Ishikawa (cell line): ENCODE measurements around the gene DDX17.

Experiments
- CREB1 ChIP-seq: IDR thresholded peaks from 2 replicates; pipeline ENCODE4 v1.6.1; 2012; ENCODE audit warnings: low read depth
- EP300 ChIP-seq: IDR thresholded peaks from 2 replicates; pipeline ENCODE4 v1.6.1; 2012; ENCODE audit warnings: borderline replicate concordance
- FOXM1 ChIP-seq: IDR thresholded peaks from 2 replicates; pipeline ENCODE4 v1.6.1; 2012; ENCODE audit warnings: low read depth, borderline replicate concordance
- RAD21 ChIP-seq: IDR thresholded peaks from 2 replicates; pipeline ENCODE4 v1.6.1; 2012; ENCODE audit warnings: low read depth
- TAF1 ChIP-seq: IDR thresholded peaks from 2 replicates; pipeline ENCODE4 v1.6.1; 2012; ENCODE audit warnings: low read depth, mild to moderate bottlenecking
- TF ChIP-seq, protein P1 (sequence below): IDR thresholded peaks from 2 replicates; pipeline ENCODE4 v1.6.1; 2012; ENCODE audit warnings: low read depth, mild to moderate bottlenecking
- TF ChIP-seq, protein P2 (sequence below): IDR thresholded peaks from 2 replicates; pipeline ENCODE4 v1.6.1; 2012

GRCh38 chr22:38485783-38486182, 20.3 kb downstream of the DDX17 start:
- TF ChIP-seq, protein P1, sequence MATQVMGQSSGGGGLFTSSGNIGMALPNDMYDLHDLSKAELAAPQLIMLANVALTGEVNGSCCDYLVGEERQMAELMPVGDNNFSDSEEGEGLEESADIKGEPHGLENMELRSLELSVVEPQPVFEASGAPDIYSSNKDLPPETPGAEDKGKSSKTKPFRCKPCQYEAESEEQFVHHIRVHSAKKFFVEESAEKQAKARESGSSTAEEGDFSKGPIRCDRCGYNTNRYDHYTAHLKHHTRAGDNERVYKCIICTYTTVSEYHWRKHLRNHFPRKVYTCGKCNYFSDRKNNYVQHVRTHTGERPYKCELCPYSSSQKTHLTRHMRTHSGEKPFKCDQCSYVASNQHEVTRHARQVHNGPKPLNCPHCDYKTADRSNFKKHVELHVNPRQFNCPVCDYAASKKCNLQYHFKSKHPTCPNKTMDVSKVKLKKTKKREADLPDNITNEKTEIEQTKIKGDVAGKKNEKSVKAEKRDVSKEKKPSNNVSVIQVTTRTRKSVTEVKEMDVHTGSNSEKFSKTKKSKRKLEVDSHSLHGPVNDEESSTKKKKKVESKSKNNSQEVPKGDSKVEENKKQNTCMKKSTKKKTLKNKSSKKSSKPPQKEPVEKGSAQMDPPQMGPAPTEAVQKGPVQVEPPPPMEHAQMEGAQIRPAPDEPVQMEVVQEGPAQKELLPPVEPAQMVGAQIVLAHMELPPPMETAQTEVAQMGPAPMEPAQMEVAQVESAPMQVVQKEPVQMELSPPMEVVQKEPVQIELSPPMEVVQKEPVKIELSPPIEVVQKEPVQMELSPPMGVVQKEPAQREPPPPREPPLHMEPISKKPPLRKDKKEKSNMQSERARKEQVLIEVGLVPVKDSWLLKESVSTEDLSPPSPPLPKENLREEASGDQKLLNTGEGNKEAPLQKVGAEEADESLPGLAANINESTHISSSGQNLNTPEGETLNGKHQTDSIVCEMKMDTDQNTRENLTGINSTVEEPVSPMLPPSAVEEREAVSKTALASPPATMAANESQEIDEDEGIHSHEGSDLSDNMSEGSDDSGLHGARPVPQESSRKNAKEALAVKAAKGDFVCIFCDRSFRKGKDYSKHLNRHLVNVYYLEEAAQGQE = no peak
- TF ChIP-seq CREB1 (no peak), RAD21 (no peak), EP300 (no peak), FOXM1 (no peak), TAF1 (no peak)
- TF ChIP-seq, protein P2, sequence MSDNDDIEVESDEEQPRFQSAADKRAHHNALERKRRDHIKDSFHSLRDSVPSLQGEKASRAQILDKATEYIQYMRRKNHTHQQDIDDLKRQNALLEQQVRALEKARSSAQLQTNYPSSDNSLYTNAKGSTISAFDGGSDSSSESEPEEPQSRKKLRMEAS = no peak
